ENCODE results near the gene CAPS. TPM values are rescaled to one million over a fixed set of nuclear protein-coding genes. Genes with fewer than 3 reads are reported as not detected.

CAPS gene
- polyA plus RNA-seq, 2 of the 4 experiments (the other 2 are of a cell fraction), result 1.4 to 1.7 TPM

DNA sequence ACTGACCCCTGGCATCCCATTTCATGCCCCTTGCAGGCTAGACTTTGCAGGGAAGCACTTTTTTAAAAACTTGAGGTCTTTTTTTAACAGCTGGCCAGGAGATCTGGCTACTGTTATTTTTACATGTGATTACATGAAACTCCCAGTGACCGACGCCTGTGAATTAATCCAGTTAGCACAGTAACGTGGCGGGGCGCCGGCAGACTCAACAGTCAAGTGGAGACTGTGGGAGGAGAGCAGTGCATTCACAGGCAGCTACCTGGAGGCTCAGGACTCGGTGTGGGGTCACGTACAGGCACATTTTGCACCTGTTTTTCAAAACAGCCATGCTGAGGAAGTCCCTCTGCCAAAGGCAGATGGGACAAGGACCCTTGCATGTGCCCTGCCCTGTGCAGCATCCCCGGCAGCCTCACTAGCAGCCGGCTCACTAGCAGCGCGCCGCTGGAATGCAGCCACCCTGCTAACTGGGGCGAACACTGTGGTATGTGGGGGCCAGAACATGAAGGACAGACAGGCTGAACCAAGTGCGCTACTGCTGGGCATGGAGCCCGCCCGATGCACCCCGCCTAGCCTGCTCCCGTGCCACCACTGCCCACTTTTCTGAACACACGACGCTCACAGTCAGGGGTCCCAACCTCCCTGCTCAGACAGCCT lies 18.7 kb downstream of the CAPS start:
- no peak for TF ChIP-seq RFX5 (IDR thresholded peaks at IDR 0.05)
- no peak for TF ChIP-seq NR3C1 (IDR thresholded peaks at IDR 0.05)
- TF ChIP-seq MYC (IDR thresholded peaks at IDR 0.05; ENCODE audit: borderline replicate concordance, low read length), result no peak
- TF ChIP-seq EHF (CRISPR knock-in tag; IDR thresholded peaks at IDR 0.05), result no peak
- no peak for TF ChIP-seq BHLHE40 (IDR thresholded peaks at IDR 0.05; ENCODE audit: low read depth, low read length)
- no peak for TF ChIP-seq EP300 (IDR thresholded peaks at IDR 0.05)
- no peak for TF ChIP-seq CBX8 (IDR thresholded peaks at IDR 0.05)
- TF ChIP-seq, protein P1, sequence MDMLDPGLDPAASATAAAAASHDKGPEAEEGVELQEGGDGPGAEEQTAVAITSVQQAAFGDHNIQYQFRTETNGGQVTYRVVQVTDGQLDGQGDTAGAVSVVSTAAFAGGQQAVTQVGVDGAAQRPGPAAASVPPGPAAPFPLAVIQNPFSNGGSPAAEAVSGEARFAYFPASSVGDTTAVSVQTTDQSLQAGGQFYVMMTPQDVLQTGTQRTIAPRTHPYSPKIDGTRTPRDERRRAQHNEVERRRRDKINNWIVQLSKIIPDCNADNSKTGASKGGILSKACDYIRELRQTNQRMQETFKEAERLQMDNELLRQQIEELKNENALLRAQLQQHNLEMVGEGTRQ (IDR thresholded peaks at IDR 0.05), result no peak
- TF ChIP-seq, protein P2, sequence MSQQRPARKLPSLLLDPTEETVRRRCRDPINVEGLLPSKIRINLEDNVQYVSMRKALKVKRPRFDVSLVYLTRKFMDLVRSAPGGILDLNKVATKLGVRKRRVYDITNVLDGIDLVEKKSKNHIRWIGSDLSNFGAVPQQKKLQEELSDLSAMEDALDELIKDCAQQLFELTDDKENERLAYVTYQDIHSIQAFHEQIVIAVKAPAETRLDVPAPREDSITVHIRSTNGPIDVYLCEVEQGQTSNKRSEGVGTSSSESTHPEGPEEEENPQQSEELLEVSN (IDR thresholded peaks at IDR 0.05; ENCODE audit: borderline replicate concordance, low read depth), result no peak
- Histone ChIP-seq H3K27ac (no peak overlapping the region), H3K9me3 (no peaks in the 10 kb centered on the region), H3K4me1 (no peaks in the 10 kb centered on the region), H3K4me3 (no peak overlapping the region), H3K4me2 (no peak overlapping the region)
- no peak for ATAC-seq
- no peak for DNase-seq (ENCODE audit: low read depth in 1 of 2, low spot score in 1 of 2)
- POLR2A ChIA-PET, result no interaction called here
- WGBS (ENCODE audit: missing lambda C conversion rate), result 98% methylated on average over 18 of the region's 21 CpGs
- CTCF ChIA-PET, result no interaction called here
- no peak for FAIRE-seq

DNA sequence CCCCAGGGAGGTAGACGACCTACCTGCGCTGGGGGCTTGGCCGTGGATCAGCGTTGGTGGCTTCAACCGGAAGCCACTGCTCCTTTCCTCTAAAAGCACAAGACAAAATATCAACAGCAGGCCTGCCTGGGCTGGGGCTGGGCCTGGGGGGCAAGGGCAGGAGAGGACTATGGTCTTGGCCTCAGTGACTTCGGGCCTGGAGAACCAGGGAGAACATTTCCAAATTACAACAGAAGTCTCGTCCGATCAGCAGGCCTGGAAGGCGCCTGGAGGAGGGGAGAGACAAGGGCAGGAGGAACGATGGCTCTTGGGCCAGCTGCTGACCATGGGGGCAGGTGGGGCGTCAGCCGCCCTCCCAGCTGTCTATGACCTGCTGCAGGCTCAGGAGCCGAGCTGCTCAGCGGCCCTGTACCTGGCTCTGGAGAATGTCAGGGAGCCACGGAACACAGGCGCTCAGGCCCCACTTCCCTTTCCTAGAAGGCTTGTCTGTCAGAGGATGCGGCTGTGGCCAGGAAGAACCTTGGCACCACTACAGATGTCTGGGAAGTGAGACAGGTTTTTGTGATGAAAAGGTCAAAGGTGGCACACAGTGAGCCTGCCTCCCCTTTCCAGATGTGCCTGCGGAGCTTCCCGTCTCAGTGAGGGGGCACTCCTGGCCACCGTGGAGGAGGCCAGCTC lies 19.5 kb downstream of the CAPS start:
- WGBS (ENCODE audit: missing lambda C conversion rate), result 88% methylated on average over 11 of the region's 20 CpGs
- POLR2A ChIA-PET, result no interaction called here
- TF ChIP-seq EHF (CRISPR knock-in tag; IDR thresholded peaks at IDR 0.05) (no peak), FOSB (CRISPR knock-in tag; IDR thresholded peaks at IDR 0.05) (no peak)
- CTCF ChIA-PET, result interaction anchor here (0.7 kb wide), 1 partner anchor 41 kb away, joined by 3 read pairs; no protein-coding TSS in a partner anchor
- DNase-seq (ENCODE audit: low read depth in 1 of 2, low spot score in 1 of 2) (no peak), ATAC-seq (no peak), FAIRE-seq (no peak)
- no peak overlapping the region for H3K4me2 ChIP-seq
- H3K9me3 ChIP-seq, result no peaks in the 10 kb centered on the region
- H3K4me1 ChIP-seq, result no peaks in the 10 kb centered on the region
- H3K4me3 ChIP-seq, result no peak overlapping the region
- no peak overlapping the region for H3K27ac ChIP-seq

DNA sequence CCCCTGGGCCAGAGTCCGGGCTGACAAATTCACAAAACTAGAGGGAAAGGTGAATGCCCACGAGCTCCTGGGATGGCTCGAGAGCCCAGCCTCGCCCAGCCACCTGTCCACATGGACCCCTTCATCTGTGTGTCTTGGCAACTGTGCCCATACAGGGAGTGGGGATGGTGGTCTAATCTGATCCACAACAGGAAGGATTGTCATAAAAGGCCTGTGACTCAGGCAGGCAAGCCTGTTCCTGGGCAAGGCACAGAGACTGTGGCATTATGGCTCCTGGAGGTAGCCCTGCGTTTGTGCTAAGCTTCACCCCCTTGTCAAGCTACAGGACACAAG lies 20.0 kb downstream of the CAPS start:
- WGBS (ENCODE audit: missing lambda C conversion rate), result 93% methylated on average over 3 of the region's 5 CpGs
- FAIRE-seq (no peak), DNase-seq (ENCODE audit: low read depth in 1 of 2, low spot score in 1 of 2) (no peak), ATAC-seq (no peak)
- no peaks in the 10 kb centered on the region for H3K9me3 ChIP-seq
- POLR2A ChIA-PET, result no interaction called here
- no peak overlapping the region for H3K4me3 ChIP-seq
- H3K4me1 ChIP-seq, result no peaks in the 10 kb centered on the region
- no peak overlapping the region for H3K4me2 ChIP-seq
- no peak for TF ChIP-seq EHF (CRISPR knock-in tag; IDR thresholded peaks at IDR 0.05)
- TF ChIP-seq SMC3 (IDR thresholded peaks at IDR 0.05), result no peak
- TF ChIP-seq ZNF302 (CRISPR knock-in tag; IDR thresholded peaks at IDR 0.05), result no peak
- TF ChIP-seq CEBPB (IDR thresholded peaks at IDR 0.05), result no peak
- TF ChIP-seq MYC (IDR thresholded peaks at IDR 0.05; ENCODE audit: borderline replicate concordance, low read length), result no peak
- TF ChIP-seq, protein P3, sequence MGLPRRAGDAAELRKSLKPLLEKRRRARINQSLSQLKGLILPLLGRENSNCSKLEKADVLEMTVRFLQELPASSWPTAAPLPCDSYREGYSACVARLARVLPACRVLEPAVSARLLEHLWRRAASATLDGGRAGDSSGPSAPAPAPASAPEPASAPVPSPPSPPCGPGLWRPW (IDR thresholded peaks at IDR 0.05), result no peak
- TF ChIP-seq PHF8 (IDR thresholded peaks at IDR 0.05; ENCODE audit: borderline replicate concordance, low read depth), result no peak
- no peak for TF ChIP-seq EP300 (IDR thresholded peaks at IDR 0.05)
- no peak for TF ChIP-seq SREBF2 (IDR thresholded peaks at IDR 0.05)
- TF ChIP-seq POLR2A (IDR thresholded peaks at IDR 0.05; ENCODE audit: low read length), result no peak
- no peak for TF ChIP-seq FOXS1 (CRISPR knock-in tag; IDR thresholded peaks at IDR 0.05)
- no peak for TF ChIP-seq RCOR1 (IDR thresholded peaks at IDR 0.05; ENCODE audit: low read depth, low read length)
- TF ChIP-seq NR3C1 (IDR thresholded peaks at IDR 0.05), result no peak
- TF ChIP-seq BHLHE40 (IDR thresholded peaks at IDR 0.05; ENCODE audit: low read depth, low read length), result no peak
- TF ChIP-seq HOXB5 (CRISPR knock-in tag; IDR thresholded peaks at IDR 0.05), result no peak
- no peak for TF ChIP-seq RFX5 (IDR thresholded peaks at IDR 0.05)
- TF ChIP-seq MAZ (IDR thresholded peaks at IDR 0.05; ENCODE audit: borderline replicate concordance, low read depth, low read length), result no peak
- TF ChIP-seq FOSL2 (IDR thresholded peaks at IDR 0.05), result no peak
- TF ChIP-seq FOSL2 (CRISPR knock-in tag; IDR thresholded peaks at IDR 0.05), result no peak
- no peak for TF ChIP-seq JUNB (IDR thresholded peaks at IDR 0.05)
- H3K27ac ChIP-seq, result no peak overlapping the region
- CTCF ChIA-PET, result interaction anchor here (0.7 to 1.3 kb wide), 2 partner anchors 34 to 41 kb away, joined by 3 read pairs; no protein-coding TSS in a partner anchor
